ENCODE measurements around the gene RHBDL1.

The RHBDL1 gene

DNA sequence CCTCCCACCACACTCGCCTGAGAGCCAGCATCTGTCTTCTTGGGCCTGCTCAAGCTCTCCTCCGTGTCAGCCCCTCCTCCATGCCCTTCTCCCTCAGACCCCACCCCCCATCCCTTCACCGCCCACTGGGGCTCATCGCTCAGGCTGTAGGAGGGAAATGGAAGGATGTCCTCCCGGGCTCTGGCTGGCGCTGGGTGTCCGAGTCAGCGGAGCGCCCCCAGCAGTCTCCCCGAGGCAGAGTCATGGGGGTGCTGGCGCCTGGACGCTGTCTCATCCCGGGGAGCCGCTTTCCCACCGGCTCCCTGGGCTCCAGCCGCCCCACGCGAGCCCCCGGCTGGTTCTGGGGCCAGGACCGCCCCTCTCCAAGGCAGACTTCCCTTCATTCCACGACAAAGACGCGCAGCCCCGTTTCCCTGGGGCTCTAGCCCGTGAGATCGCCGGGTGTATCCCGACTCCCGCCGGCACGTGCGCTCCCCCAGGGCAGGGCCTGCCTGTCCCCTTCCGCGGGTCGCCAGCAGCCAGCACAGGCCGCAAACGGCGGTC is 45.0 kb downstream of the RHBDL1 start (continued):
- TF ChIP-seq ZNF768 (tag by site-specific recombination; IDR thresholded peaks at IDR 0.05) (no peak), ZBTB7A (tag by site-specific recombination; IDR thresholded peaks at IDR 0.05; ENCODE audit: low read depth) (peak; percentile 74; the same call in 1 of the 2 replicates)

- CTCF ChIA-PET: interaction anchor here (0.6 to 5.7 kb wide), 10 partner anchors 9 to 336 kb away, joined by 3 to 34 read pairs (median 5); partner anchors contain the start of genes CHTF18, CIAO3 and RPUSD1
- Histone ChIP-seq H3K4me1 (ENCODE audit: control insufficient read depth, insufficient read depth, low read length) (peaks cover 7% of the 10 kb centered on the region), H3K4me3 (ENCODE audit: low read depth, low read length) (peak within 1 kb of the TSS; percentile 66), H3K36me3 (ENCODE audit: control insufficient read depth in 2 of 2, insufficient read depth in 1 of 2, low read length in 2 of 2) (peaks cover 0 to 12% of the 10 kb centered on the region in 2 experiments; a peak in 1 of 3 replicates), H3K27ac (ENCODE audit: extremely low read depth, low read depth, low read length) (peak within 1 kb of the TSS; percentile 94), H3K9me3 (ENCODE audit: control insufficient read depth, insufficient read depth, low read depth, low read length) (no peaks in the 10 kb centered on the region)
- POLR2A ChIA-PET: interaction anchor here (0.7 to 2.8 kb wide), 19 partner anchors 9 to 368 kb away, joined by 3 to 25 read pairs (median 6); partner anchors contain the start of genes CHTF18, CIAO3, GNG13 and RHOT2
- TF ChIP-seq ZNF596 (tag by site-specific recombination; IDR thresholded peaks at IDR 0.05) (peak; percentile 72), KLF16 (tag by site-specific recombination; IDR thresholded peaks at IDR 0.05) (peak; percentile 19; the same call in 1 of the 2 replicates), HOXC10 (CRISPR knock-in tag; IDR thresholded peaks at IDR 0.05) (0 out of 2 replicates have a peak, but pooled peaks have one; percentile 34), KLF17 (tag by site-specific recombination; IDR thresholded peaks at IDR 0.05) (0 out of 2 replicates have a peak, but pooled peaks have one; percentile 54), ZNF140 (tag by site-specific recombination; IDR thresholded peaks at IDR 0.05) (no peak), SCRT2 (tag by site-specific recombination; IDR thresholded peaks at IDR 0.05) (peak; percentile 57), ZNF677 (tag by site-specific recombination; IDR thresholded peaks at IDR 0.05) (0 out of 2 replicates have a peak, but pooled peaks have one; percentile 53), ZBTB7A (tag by site-specific recombination; IDR thresholded peaks at IDR 0.05; ENCODE audit: low read depth) (0 out of 2 replicates have a peak, but pooled peaks have one; percentile 22), ZNF692 (tag by site-specific recombination; IDR thresholded peaks at IDR 0.05) (0 out of 2 replicates have a peak, but pooled peaks have one; percentile 2), ZNF114 (tag by site-specific recombination; IDR thresholded peaks at IDR 0.05) (no peak), ZNF792 (tag by site-specific recombination; IDR thresholded peaks at IDR 0.05) (no peak), SCRT1 (tag by site-specific recombination; IDR thresholded peaks at IDR 0.05; ENCODE audit: borderline replicate concordance) (peak; percentile 78), ZNF561 (tag by site-specific recombination; IDR thresholded peaks at IDR 0.05; ENCODE audit: borderline replicate concordance) (peak; percentile 98; the same call in 1 of the 2 replicates), ZSCAN23 (tag by site-specific recombination; IDR thresholded peaks at IDR 0.05) (no peak), ZBTB20 (tag by site-specific recombination; IDR thresholded peaks at IDR 0.05) (0 out of 2 replicates have a peak, but pooled peaks have one; percentile 76), ZBTB26 (tag by site-specific recombination; optimal IDR thresholded peaks at IDR 0.05) (peak; percentile 51), OSR2 (tag by site-specific recombination; IDR thresholded peaks at IDR 0.05) (peak; percentile 45; the same call in 1 of the 2 replicates), ZNF184 (tag by site-specific recombination; IDR thresholded peaks at IDR 0.05) (no peak), SP2 (tag by site-specific recombination; IDR thresholded peaks at IDR 0.05) (peak; percentile 35), SP3 (tag by site-specific recombination; IDR thresholded peaks at IDR 0.05) (peak; percentile 46)
- TF ChIP-seq, protein P1, sequence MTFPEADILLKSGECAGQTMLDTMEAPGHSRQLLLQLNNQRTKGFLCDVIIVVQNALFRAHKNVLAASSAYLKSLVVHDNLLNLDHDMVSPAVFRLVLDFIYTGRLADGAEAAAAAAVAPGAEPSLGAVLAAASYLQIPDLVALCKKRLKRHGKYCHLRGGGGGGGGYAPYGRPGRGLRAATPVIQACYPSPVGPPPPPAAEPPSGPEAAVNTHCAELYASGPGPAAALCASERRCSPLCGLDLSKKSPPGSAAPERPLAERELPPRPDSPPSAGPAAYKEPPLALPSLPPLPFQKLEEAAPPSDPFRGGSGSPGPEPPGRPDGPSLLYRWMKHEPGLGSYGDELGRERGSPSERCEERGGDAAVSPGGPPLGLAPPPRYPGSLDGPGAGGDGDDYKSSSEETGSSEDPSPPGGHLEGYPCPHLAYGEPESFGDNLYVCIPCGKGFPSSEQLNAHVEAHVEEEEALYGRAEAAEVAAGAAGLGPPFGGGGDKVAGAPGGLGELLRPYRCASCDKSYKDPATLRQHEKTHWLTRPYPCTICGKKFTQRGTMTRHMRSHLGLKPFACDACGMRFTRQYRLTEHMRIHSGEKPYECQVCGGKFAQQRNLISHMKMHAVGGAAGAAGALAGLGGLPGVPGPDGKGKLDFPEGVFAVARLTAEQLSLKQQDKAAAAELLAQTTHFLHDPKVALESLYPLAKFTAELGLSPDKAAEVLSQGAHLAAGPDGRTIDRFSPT (tag by site-specific recombination; IDR thresholded peaks at IDR 0.05): peak; percentile 69; the same call in 1 of the 2 replicates
- TF ChIP-seq, protein P2, sequence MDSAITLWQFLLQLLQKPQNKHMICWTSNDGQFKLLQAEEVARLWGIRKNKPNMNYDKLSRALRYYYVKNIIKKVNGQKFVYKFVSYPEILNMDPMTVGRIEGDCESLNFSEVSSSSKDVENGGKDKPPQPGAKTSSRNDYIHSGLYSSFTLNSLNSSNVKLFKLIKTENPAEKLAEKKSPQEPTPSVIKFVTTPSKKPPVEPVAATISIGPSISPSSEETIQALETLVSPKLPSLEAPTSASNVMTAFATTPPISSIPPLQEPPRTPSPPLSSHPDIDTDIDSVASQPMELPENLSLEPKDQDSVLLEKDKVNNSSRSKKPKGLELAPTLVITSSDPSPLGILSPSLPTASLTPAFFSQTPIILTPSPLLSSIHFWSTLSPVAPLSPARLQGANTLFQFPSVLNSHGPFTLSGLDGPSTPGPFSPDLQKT (IDR thresholded peaks at IDR 0.05; ENCODE audit: borderline replicate concordance, low read depth, low read length): peak; percentile 38; the same call in 1 of the 2 replicates
- TF ChIP-seq, protein P3, sequence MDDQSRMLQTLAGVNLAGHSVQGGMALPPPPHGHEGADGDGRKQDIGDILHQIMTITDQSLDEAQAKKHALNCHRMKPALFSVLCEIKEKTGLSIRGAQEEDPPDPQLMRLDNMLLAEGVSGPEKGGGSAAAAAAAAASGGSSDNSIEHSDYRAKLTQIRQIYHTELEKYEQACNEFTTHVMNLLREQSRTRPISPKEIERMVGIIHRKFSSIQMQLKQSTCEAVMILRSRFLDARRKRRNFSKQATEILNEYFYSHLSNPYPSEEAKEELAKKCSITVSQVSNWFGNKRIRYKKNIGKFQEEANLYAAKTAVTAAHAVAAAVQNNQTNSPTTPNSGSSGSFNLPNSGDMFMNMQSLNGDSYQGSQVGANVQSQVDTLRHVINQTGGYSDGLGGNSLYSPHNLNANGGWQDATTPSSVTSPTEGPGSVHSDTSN (CRISPR knock-in tag; IDR thresholded peaks at IDR 0.05): peak; percentile 96
- TF ChIP-seq, protein P4, sequence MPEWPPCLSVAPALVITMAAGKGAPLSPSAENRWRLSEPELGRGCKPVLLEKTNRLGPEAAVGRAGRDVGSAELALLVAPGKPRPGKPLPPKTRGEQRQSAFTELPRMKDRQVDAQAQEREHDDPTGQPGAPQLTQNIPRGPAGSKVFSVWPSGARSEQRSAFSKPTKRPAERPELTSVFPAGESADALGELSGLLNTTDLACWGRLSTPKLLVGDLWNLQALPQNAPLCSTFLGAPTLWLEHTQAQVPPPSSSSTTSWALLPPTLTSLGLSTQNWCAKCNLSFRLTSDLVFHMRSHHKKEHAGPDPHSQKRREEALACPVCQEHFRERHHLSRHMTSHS (tag by site-specific recombination; IDR thresholded peaks at IDR 0.05): no peak
Measured at GRCh38 chr16:720990-721764, 45.7 kb downstream of the RHBDL1 start, which contains the start of gene ANTKMT. Gene ANTKMT (plus strand): TSS chr16:721146. CDS start chr16:721275, 129 bp downstream.
